Gastrocnemius medialis (tissue), 4 donors: Measurements from ENCODE around the gene HK1. TPM values are rescaled to one million over a fixed set of nuclear protein-coding genes. Genes with fewer than 3 reads are reported as not detected.

ENCODE experiments used
- ATAC-seq, 2 donors: fragments of 150-250 bp; one replicate each; pipeline ENCODE4 v1.9.1; 2016
- DNase-seq, 2 donors: peaks; one replicate each; pipeline ENCODE4 v3.0.0-alpha.2; 2019
- H3K27ac ChIP-seq, 4 donors: fragments of 200-600 bp; sonication (generic); 1 replicate in 1 of 4; 2 replicates in 3 of 4; pipeline ENCODE4 v1.5.1; 2016 to 2018; ENCODE audit warnings: mild to moderate bottlenecking in 2 of 4, moderate library complexity in 1 of 4
- H3K27me3 ChIP-seq, 3 donors: fragments of 200-600 bp; sonication (generic) in 2 of 3; 1 replicate in 1 of 3; 2 replicates in 2 of 3; pipeline versions ENCODE4 v1.5.1 to v1.6.0; 2016 to 2019; ENCODE audit warnings: mild to moderate bottlenecking in 1 of 3, moderate library complexity in 1 of 3
- H3K36me3 ChIP-seq, 2 donors: fragments of 200-600 bp; sonication (generic) in 1 of 2; one replicate each; pipeline ENCODE4 v1.5.1; 2017 to 2018
- H3K4me1 ChIP-seq, 2 donors: fragments of 200-600 bp; sonication (generic) in 1 of 2; one replicate each; pipeline ENCODE4 v1.5.1; 2016 to 2017; ENCODE audit warnings: mild to moderate bottlenecking in 2 of 2
- H3K4me3 ChIP-seq, 4 donors: fragments of 200-600 bp; sonication (generic) in 3 of 4; 1 replicate in 1 of 4; 2 replicates in 3 of 4; pipeline ENCODE4 v1.5.1; 2016 to 2019; ENCODE audit warnings: mild to moderate bottlenecking in 2 of 4
- H3K9me3 ChIP-seq, 3 donors: fragments of 200-600 bp; sonication (generic) in 2 of 3; 1 replicate in 1 of 3; 2 replicates in 2 of 3; pipeline ENCODE4 v1.5.1; 2016 to 2019
- CTCF ChIP-seq, 5 experiments: fragments of 450-650 bp in 3 of 5; fragments of 200-600 bp in 2 of 5; sonication (generic) in 2 of 5; IDR thresholded peaks in 4 of 5; conservative IDR thresholded peaks in 1 of 5; 1 replicate in 4 of 5; 2 replicates in 1 of 5; pipeline ENCODE4 v1.5.1; 2016 to 2019; ENCODE audit warnings: antibody characterized with exemption in 5 of 5, mild to moderate bottlenecking in 3 of 5, moderate library complexity in 3 of 5
- POLR2A ChIP-seq, 2 donors: fragments of 450-650 bp; IDR thresholded peaks; one replicate each; pipeline ENCODE4 v1.6.1; 2017; ENCODE audit warnings: antibody characterized with exemption in 2 of 2, mild to moderate bottlenecking in 2 of 2, moderate library complexity in 2 of 2
- in situ Hi-C, 4 donors: fragments of 200-750 bp; cut with MboI; loops; one replicate each; pipeline versions ENCODE4 v1.15.0 to v1.8.0; 2017; ENCODE audit warnings: low sequenced_read_pairs in 4 of 4
- intact Hi-C: fragments of 100-400 bp; cut with DNase I; formaldehyde crosslinking; loops from one replicate; pipeline ENCODE4 v1.15.1; 2023; ENCODE audit warnings: low total_unique reads
- total RNA-seq, 4 donors: library from RNA; depleted of rRNA; stranded (reverse); fragments of >200 nt; gene quantifications; one replicate each; pipeline versions ENCODE4 v1.1.0 to v1.2.3, GENCODE V29; 2016

HK1 gene
- 100 to 1,000 TPM; 168 to 331 (median 246) TPM for total RNA-seq

DNA sequence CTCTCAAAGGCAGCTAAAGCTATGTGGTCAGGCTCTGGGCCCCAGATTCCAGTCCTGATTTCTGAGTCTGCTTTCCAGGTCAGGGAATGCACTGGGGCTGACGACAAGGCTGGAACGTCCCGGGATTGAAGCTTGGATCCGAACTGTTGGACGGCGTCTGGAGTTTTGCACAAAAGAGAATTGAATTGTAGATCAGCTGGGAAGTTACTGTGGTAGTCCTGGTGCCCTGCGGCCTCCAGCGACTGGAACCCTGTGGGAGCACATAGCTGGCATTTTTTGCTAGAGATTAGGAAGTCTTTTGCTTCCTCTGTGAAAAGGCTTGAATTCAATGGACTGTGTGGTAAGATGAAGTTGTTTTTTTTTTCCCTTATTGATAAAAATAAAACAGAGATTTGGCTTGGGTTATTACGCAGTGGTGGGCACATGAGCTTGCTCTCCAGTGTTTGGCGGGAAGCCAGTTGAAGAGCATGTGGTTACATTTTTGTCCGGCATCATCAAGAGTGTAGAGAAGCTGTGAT is at the start of gene HK1:
Gene HK1 (plus strand): TSS at position 51 of the 518 bp plus-strand sequence.
- TF ChIP-seq POLR2A (IDR thresholded peaks at IDR 0.05) = no peak
- TF ChIP-seq CTCF (IDR thresholded peaks at IDR 0.05 in 4 of 5, conservative IDR thresholded peaks at IDR 0.05 in 1 of 5) = no peak
- no peak within 1 kb of the TSS for H3K27ac ChIP-seq
- H3K4me1 ChIP-seq = no peaks in the 10 kb centered on the region
- ATAC-seq = no peak
- in situ Hi-C loops = no loop called here
- intact Hi-C loops = no loop called here
- DNase-seq = no peak
- H3K36me3 ChIP-seq = no peaks in the 10 kb centered on the region
- H3K4me3 ChIP-seq = no peak within 1 kb of the TSS
- no peaks in the 10 kb centered on the region for H3K27me3 ChIP-seq
- H3K9me3 ChIP-seq = no peaks in the 10 kb centered on the region

GRCh38 chr10:69229616-69229916 is 48.7 kb upstream of the HK1 start:
- peak in 1 of 2 donors; percentile 19 for ATAC-seq

GRCh38 chr10:69230128-69230527 is 48.2 kb upstream of the HK1 start:
- H3K27ac ChIP-seq = no peak overlapping the region
- intact Hi-C loops = loop anchor here (10.0 kb wide), 1 partner anchor 275 kb away; no protein-coding TSS in a partner anchor

More at GRCh38 chr10:69229616-69229916, 48.7 kb upstream of the HK1 start:
- intact Hi-C loops = no loop called here
- Histone ChIP-seq H3K27me3 (no peaks in the 10 kb centered on the region), H3K9me3 (no peaks in the 10 kb centered on the region), H3K4me1 (no peaks in the 10 kb centered on the region), H3K36me3 (no peaks in the 10 kb centered on the region), H3K4me3 (no peak overlapping the region), H3K27ac (no peak overlapping the region)
- in situ Hi-C loops = loop anchor here (25.0 kb wide), 2 partner anchors 283 to 408 kb away; partner anchors contain the start of gene FAM241B (in 2 of the 4)
- DNase-seq = no peak
- TF ChIP-seq POLR2A (IDR thresholded peaks at IDR 0.05) (no peak), CTCF (IDR thresholded peaks at IDR 0.05 in 4 of 5, conservative IDR thresholded peaks at IDR 0.05 in 1 of 5) (no peak)

DNA sequence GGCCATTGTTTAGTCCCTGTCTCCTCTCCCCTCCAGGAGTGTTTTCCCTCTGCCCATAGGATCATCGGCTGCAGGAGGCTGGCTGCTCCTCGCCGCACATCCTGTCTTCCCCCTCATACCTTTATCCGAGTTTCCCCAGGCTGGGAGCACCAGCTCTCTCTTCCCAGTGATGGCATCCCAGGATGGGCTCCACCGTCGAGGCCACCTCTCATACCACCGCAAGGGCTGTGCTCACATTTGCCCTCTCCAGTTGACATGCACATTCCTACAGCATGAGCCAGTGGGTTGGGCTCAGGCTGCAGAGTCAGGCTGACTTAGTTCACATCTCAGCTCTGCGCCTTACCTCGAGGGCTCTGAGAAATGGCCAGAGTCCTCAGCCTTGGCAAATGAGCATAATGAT is 46.0 kb upstream of the HK1 start:
- ATAC-seq (no peak), DNase-seq (no peak)
- no peak for TF ChIP-seq POLR2A (IDR thresholded peaks at IDR 0.05)
- TF ChIP-seq CTCF (IDR thresholded peaks at IDR 0.05 in 4 of 5, conservative IDR thresholded peaks at IDR 0.05 in 1 of 5) = no peak
- in situ Hi-C loops = loop anchor here (5.0 to 25.0 kb wide), 4 partner anchors 155 to 405 kb away; partner anchors contain the start of gene FAM241B (in 2 of the 4)
- H3K4me1 ChIP-seq = no peaks in the 10 kb centered on the region
- H3K9me3 ChIP-seq = no peaks in the 10 kb centered on the region
- no peaks in the 10 kb centered on the region for H3K27me3 ChIP-seq
- intact Hi-C loops = loop anchor here (10.0 kb wide), 1 partner anchor 273 kb away; no protein-coding TSS in a partner anchor
- no peaks in the 10 kb centered on the region for H3K36me3 ChIP-seq
- no peak overlapping the region for H3K4me3 ChIP-seq
- H3K27ac ChIP-seq = no peak overlapping the region

More at GRCh38 chr10:69230128-69230527, 48.2 kb upstream of the HK1 start:
- no peaks in the 10 kb centered on the region for H3K9me3 ChIP-seq
- H3K36me3 ChIP-seq = no peaks in the 10 kb centered on the region
- TF ChIP-seq CTCF (IDR thresholded peaks at IDR 0.05 in 4 of 5, conservative IDR thresholded peaks at IDR 0.05 in 1 of 5) = no peak
- TF ChIP-seq POLR2A (IDR thresholded peaks at IDR 0.05) = no peak
- no peak overlapping the region for H3K4me3 ChIP-seq
- no peak for DNase-seq
- no peaks in the 10 kb centered on the region for H3K27me3 ChIP-seq
- ATAC-seq = no peak
- H3K4me1 ChIP-seq = no peaks in the 10 kb centered on the region
- in situ Hi-C loops = loop anchor here (5.0 to 25.0 kb wide), 4 partner anchors 157 to 407 kb away; partner anchors contain the start of gene FAM241B (in 2 of the 4)
